SK-N-SH (cell line): Measurements from ENCODE around the gene KYAT1. TPM values are rescaled to one million over a fixed set of nuclear protein-coding genes. Genes with fewer than 3 reads are reported as not detected.

Source experiments
- CTCF ChIA-PET: fragments of 300-600, 350-600 bp; formaldehyde crosslinking; extraction: SDS; loops from one replicate; lab custom pipeline; 2021; lab: Yijun Ruan, JAX
- POLR2A ChIA-PET: fragments of 350-600 bp; sonication (Branson Sonifier 250); formaldehyde crosslinking; extraction: SDS; loops from one replicate; lab custom pipeline; 2020; ENCODE audit warnings: antibody characterized with exemption, inconsistent platforms; lab: Yijun Ruan, JAX
- DNase-seq: peaks from one replicate; pipeline ENCODE4 v3.0.0; 2012
- H2AFZ ChIP-seq: fragments of 200-600 bp; sonication (generic); 2 replicates; pipeline ENCODE4 v1.8.1; 2016; ENCODE audit warnings: antibody characterized with exemption, mild to moderate bottlenecking, low read depth
- H3F3A ChIP-seq: fragments of 200-600 bp; sonication (generic); replicated peaks from 2 replicates; pipeline ENCODE3; 2016; ENCODE audit warnings: antibody characterized with exemption, mild to moderate bottlenecking; ENCODE audit not compliant: insufficient read depth
- H3K27ac ChIP-seq, 2 experiments: fragments of 200-500 bp in 1 of 2; fragments of 200-600 bp in 1 of 2; sonication (Bioruptor generic) in 1 of 2; sonication (generic), shearing (Covaris generic) in 1 of 2; 2 replicates each; pipeline versions ENCODE4 v1.5.1 to v1.6.1; 2014 to 2016; ENCODE audit warnings: low read depth in 2 of 2, inconsistent platforms in 1 of 2, low read length in 1 of 2, mild to moderate bottlenecking in 1 of 2, mixed read lengths in 1 of 2
- H3K27me3 ChIP-seq: fragments of 200-600 bp; sonication (generic), shearing (Covaris generic); 2 replicates; pipeline ENCODE4 v1.6.1; 2016; ENCODE audit warnings: mixed run types; ENCODE audit not compliant: insufficient read depth
- H3K36me3 ChIP-seq, 2 experiments: fragments of 200-500 bp in 1 of 2; fragments of 200-600 bp in 1 of 2; sonication (Bioruptor generic) in 1 of 2; sonication (generic) in 1 of 2; replicated peaks in 1 of 2; 2 replicates each; pipeline versions ENCODE3 to v1.5.1; 2014 to 2016; ENCODE audit warnings: low read length in 1 of 2, mild to moderate bottlenecking in 1 of 2; ENCODE audit not compliant: insufficient read depth in 2 of 2, control insufficient read depth in 1 of 2
- H3K4me1 ChIP-seq, 2 experiments: fragments of 200-500 bp in 1 of 2; fragments of 200-600 bp in 1 of 2; sonication (Bioruptor generic) in 1 of 2; sonication (generic), shearing (Covaris generic) in 1 of 2; 2 replicates each; pipeline versions ENCODE4 v1.5.1 to v1.6.1; 2014 to 2016; ENCODE audit warnings: low read depth in 1 of 2, low read length in 1 of 2, mixed run types in 1 of 2; ENCODE audit not compliant: insufficient read depth in 2 of 2, control insufficient read depth in 1 of 2
- H3K4me2 ChIP-seq: fragments of 200-600 bp; sonication (generic), shearing (Covaris generic); 2 replicates; pipeline ENCODE4 v1.6.1; 2017; ENCODE audit warnings: mixed run types
- H3K4me3 ChIP-seq, 2 experiments: fragments of 200-500 bp in 1 of 2; fragments of 200-600 bp in 1 of 2; sonication (Bioruptor generic) in 1 of 2; sonication (generic), shearing (Covaris generic) in 1 of 2; 2 replicates each; pipeline versions ENCODE4 v1.5.1 to v1.8.1; 2014 to 2016; ENCODE audit warnings: low read depth in 2 of 2, inconsistent platforms in 1 of 2, low read length in 1 of 2, mild to moderate bottlenecking in 1 of 2, mixed read lengths in 1 of 2, moderate library complexity in 1 of 2
- H3K79me2 ChIP-seq: fragments of 200-600 bp; sonication (generic); 2 replicates; pipeline ENCODE4 v1.8.1; 2017; ENCODE audit warnings: mild to moderate bottlenecking; ENCODE audit not compliant: insufficient read depth
- H3K9ac ChIP-seq: fragments of 200-600 bp; sonication (generic); 2 replicates; pipeline ENCODE4 v1.6.1; 2017; ENCODE audit warnings: mixed run types
- H3K9me2 ChIP-seq: fragments of 200-600 bp; sonication (generic); 2 replicates; pipeline ENCODE4 v1.6.1; 2017; ENCODE audit warnings: mixed run types
- H3K9me3 ChIP-seq: fragments of 200-600 bp; sonication (generic); 2 replicates; pipeline ENCODE4 v1.6.1; 2017; ENCODE audit warnings: mixed run types, mild to moderate bottlenecking, moderate library complexity
- H4K20me1 ChIP-seq: fragments of 200-600 bp; sonication (generic); 2 replicates; pipeline ENCODE4 v1.6.1; 2017; ENCODE audit warnings: mild to moderate bottlenecking, mixed run types; ENCODE audit not compliant: insufficient read depth
- CHD2 ChIP-seq: fragments of 150-350 bp; IDR thresholded peaks from 2 replicates; pipeline ENCODE4 v1.6.1; 2018; ENCODE audit warnings: low read length; ENCODE audit not compliant: partially characterized antibody
- ELF1 ChIP-seq: IDR thresholded peaks from 2 replicates; pipeline ENCODE4 v1.4.0; 2012
- EP300 ChIP-seq, 2 experiments: IDR thresholded peaks; 2 replicates each; pipeline versions ENCODE4 v1.4.0 to v1.6.1; 2012; ENCODE audit warnings: borderline replicate concordance in 1 of 2, low read depth in 1 of 2, low read length in 1 of 2
- EZH2phosphoT487 ChIP-seq: fragments of 200-600 bp; sonication (generic); IDR thresholded peaks from 2 replicates; pipeline ENCODE4 v1.6.1; 2017; ENCODE audit warnings: low read depth, mixed run types, mild to moderate bottlenecking, antibody characterized with exemption, moderate library complexity, borderline replicate concordance
- JUND ChIP-seq: IDR thresholded peaks from 2 replicates; pipeline ENCODE4 v1.4.0; 2012
- MEF2A ChIP-seq: IDR thresholded peaks from 2 replicates; pipeline ENCODE4 v1.4.0; 2012; ENCODE audit warnings: low read depth, borderline replicate concordance
- MXI1 ChIP-seq: IDR thresholded peaks from 2 replicates; pipeline ENCODE4 v1.6.1; 2012; ENCODE audit warnings: mild to moderate bottlenecking, low read depth, low read length, improper control_type of control experiment
- NFIC ChIP-seq: IDR thresholded peaks from 2 replicates; pipeline ENCODE4 v1.4.0; 2012; ENCODE audit warnings: borderline replicate concordance
- NRF1 ChIP-seq: IDR thresholded peaks from 2 replicates; pipeline ENCODE4 v1.6.1; 2012; ENCODE audit warnings: low read depth, mild to moderate bottlenecking, low read length
- PBX3 ChIP-seq: IDR thresholded peaks from 2 replicates; pipeline ENCODE4; 2012
- POLR2AphosphoS5 ChIP-seq: IDR thresholded peaks from 2 replicates; pipeline ENCODE4 v1.6.1; 2012; ENCODE audit warnings: low read depth, low read length
- SMC3 ChIP-seq: IDR thresholded peaks from 2 replicates; pipeline ENCODE4 v1.6.1; 2012; ENCODE audit warnings: low read depth, low read length, improper control_type of control experiment
- TEAD4 ChIP-seq: IDR thresholded peaks from 2 replicates; pipeline ENCODE4 v1.4.0; 2012; ENCODE audit warnings: mild to moderate bottlenecking, borderline replicate concordance; ENCODE audit not compliant: insufficient read depth
- USF1 ChIP-seq: IDR thresholded peaks from 2 replicates; pipeline ENCODE4 v1.4.0; 2012; ENCODE audit warnings: low read depth, borderline replicate concordance
- WGBS: methylation state at CpG from one replicate; pipeline ENCODE4 v1.1.6; 2017; ENCODE audit warnings: low lambda C conversion rate; 5-methylcytosine and 5-hydroxymethylcytosine counted together
- polyA plus RNA-seq, 3 experiments: library from polyadenylated mRNA; depleted of rRNA; stranded (reverse); fragments of >200 nt; gene quantifications; 2 replicates each; pipeline ENCODE4 v1.2.3, GENCODE V29; 2012
- TF ChIP-seq, protein P1 (sequence below): IDR thresholded peaks from 2 replicates; pipeline ENCODE4 v1.4.0; 2012; ENCODE audit warnings: low read depth
- TF ChIP-seq, protein P2 (sequence below): IDR thresholded peaks from 2 replicates; pipeline ENCODE4 v1.4.0; 2012; ENCODE audit warnings: low read depth, borderline replicate concordance

The KYAT1 gene
- polyA plus RNA-seq, 1 of the 3 experiments (the other 2 are of a cell fraction) = 9.4 TPM

DNA sequence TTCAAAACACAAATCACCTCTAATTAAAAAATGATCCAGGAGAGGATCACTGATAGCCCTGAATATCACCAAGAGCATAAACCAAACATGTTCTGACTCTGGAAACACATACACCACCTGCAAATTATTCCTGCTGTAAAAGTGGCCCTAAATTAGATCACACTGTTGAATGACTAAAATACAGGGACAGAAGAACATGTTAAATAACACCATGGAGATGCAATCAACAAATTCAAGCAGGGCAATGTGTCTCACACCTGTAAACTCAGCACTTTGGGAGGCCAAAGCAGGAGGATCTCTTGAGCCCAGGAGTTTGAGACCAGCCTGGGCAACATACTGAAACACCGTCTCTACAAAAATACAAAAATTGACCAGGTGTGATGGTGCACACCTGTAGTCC is 33.9 kb downstream of the KYAT1 start:
- no peaks in the 10 kb centered on the region for H3K79me2 ChIP-seq
- peaks cover 0 to 5% of the 10 kb centered on the region in 2 experiments for H3K36me3 ChIP-seq
- no peak overlapping the region for H3K9ac ChIP-seq
- no peak overlapping the region for H3K4me3 ChIP-seq
- ChIA-PET POLR2A (no interaction called here), CTCF (interaction anchor here (1.2 to 6.5 kb wide), 3 partner anchors 18 to 80 kb away, joined by 3 to 47 read pairs (median 10); partner anchors contain the start of gene SPOUT1)
- H3K4me1 ChIP-seq = peaks cover 0 to 21% of the 10 kb centered on the region in 2 experiments; a peak in 2 of 4 replicates
- no peaks in the 10 kb centered on the region for H3K9me2 ChIP-seq
- H2AFZ ChIP-seq = no peak overlapping the region
- no peaks in the 10 kb centered on the region for H3K9me3 ChIP-seq
- no peak for TF ChIP-seq CHD2
- no peak for TF ChIP-seq EZH2phosphoT487
- TF ChIP-seq TEAD4 = no peak
- TF ChIP-seq NRF1 = no peak
- TF ChIP-seq NFIC = no peak
- TF ChIP-seq POLR2AphosphoS5 = no peak
- TF ChIP-seq USF1 = no peak
- TF ChIP-seq PBX3 = no peak
- H3K27me3 ChIP-seq = no peaks in the 10 kb centered on the region
- no peak for DNase-seq
- WGBS = 90% methylated on average over 1 of the region's 1 CpG
- H3F3A ChIP-seq = no peaks in the 10 kb centered on the region
- H4K20me1 ChIP-seq = no peaks in the 10 kb centered on the region
- no peak overlapping the region for H3K27ac ChIP-seq
- H3K4me2 ChIP-seq = no peak overlapping the region

DNA sequence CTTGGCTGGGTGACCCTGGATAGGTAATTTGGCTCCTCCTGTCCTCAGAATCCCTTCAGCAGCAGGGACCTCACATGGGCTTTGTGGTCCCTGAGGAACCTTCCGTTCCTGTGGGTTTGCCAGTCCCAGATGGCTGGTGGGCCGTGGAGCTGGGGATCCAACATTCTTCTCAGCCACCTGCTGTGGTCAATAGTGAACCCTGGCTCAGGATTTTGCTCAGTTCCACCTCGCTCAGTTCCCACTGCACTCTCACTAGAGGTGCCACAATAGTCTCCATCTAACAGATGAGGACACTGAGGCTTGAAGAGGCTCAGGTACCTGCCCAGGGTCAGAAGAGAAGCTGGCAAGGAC is 35.1 kb downstream of the KYAT1 start:
- Histone ChIP-seq H3K4me1 (peaks cover 0 to 19% of the 10 kb centered on the region in 2 experiments; a peak in 1 of 4 replicates), H4K20me1 (no peaks in the 10 kb centered on the region), H3K9ac (no peak overlapping the region), H3K79me2 (no peaks in the 10 kb centered on the region), H3K4me2 (no peak overlapping the region), H3K9me3 (no peaks in the 10 kb centered on the region), H3K36me3 (peaks cover 0 to 5% of the 10 kb centered on the region in 2 experiments), H3F3A (no peaks in the 10 kb centered on the region), H3K9me2 (no peaks in the 10 kb centered on the region), H2AFZ (no peak overlapping the region), H3K27me3 (no peaks in the 10 kb centered on the region), H3K4me3 (no peak overlapping the region), H3K27ac (no peak overlapping the region)
- ChIA-PET POLR2A (no interaction called here), CTCF (interaction anchor here (0.6 to 6.5 kb wide), 3 partner anchors 13 to 81 kb away, joined by 3 to 47 read pairs (median 3); partner anchors contain the start of gene ENDOG)
- DNase-seq = no peak
- 93% methylated on average over 2 of the region's 3 CpGs for WGBS
- TF ChIP-seq POLR2AphosphoS5 (no peak), USF1 (no peak), ELF1 (no peak), MEF2A (no peak), JUND (no peak), MXI1 (no peak), EP300 (IDR thresholded peaks at IDR 0.05; ENCODE audit: borderline replicate concordance in 1 of 2, low read depth in 1 of 2, low read length in 1 of 2) (no peak), SMC3 (no peak)
- TF ChIP-seq, protein P1, sequence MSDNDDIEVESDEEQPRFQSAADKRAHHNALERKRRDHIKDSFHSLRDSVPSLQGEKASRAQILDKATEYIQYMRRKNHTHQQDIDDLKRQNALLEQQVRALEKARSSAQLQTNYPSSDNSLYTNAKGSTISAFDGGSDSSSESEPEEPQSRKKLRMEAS = no peak
- TF ChIP-seq, protein P2, sequence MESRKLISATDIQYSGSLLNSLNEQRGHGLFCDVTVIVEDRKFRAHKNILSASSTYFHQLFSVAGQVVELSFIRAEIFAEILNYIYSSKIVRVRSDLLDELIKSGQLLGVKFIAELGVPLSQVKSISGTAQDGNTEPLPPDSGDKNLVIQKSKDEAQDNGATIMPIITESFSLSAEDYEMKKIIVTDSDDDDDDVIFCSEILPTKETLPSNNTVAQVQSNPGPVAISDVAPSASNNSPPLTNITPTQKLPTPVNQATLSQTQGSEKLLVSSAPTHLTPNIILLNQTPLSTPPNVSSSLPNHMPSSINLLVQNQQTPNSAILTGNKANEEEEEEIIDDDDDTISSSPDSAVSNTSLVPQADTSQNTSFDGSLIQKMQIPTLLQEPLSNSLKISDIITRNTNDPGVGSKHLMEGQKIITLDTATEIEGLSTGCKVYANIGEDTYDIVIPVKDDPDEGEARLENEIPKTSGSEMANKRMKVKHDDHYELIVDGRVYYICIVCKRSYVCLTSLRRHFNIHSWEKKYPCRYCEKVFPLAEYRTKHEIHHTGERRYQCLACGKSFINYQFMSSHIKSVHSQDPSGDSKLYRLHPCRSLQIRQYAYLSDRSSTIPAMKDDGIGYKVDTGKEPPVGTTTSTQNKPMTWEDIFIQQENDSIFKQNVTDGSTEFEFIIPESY = no peak
- TF ChIP-seq, all 33 proteins: peak for 0
